Measurements from ENCODE around the gene PLEKHA8.

The PLEKHA8 gene

DNA sequence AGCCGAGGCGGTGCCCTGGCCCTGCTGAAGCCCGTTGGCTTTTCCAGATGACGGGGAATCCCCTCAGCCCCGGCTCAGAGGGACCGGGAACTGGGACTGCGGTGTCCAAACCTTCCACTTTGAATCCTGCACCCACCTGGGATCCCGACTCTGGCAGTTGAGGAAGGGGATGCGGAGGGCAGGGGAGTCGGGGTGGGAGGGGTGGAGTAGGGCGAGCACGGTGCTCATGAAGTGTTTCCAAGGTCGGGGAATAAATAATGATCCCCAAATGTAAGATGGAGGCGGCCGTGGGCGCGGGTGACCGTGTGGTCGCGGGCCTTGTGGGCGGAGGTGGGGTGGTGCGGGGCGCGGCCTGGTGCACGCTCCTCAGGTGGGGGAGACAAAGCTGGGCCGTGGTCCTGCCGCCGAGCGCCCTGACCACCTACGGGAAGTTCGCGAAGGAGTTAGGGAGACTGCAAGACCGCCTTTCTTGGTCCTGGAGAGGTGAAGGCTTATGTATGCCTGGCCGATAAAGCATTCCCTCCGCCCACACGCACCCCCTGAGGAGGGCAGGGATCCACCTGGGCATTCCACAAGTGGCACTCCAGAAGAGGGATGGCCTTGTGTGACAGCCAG is 108.0 kb downstream of the PLEKHA8 start:
- Histone ChIP-seq H3K4me2 (peak overlapping the region; percentile 90 to 100 (median 96)), H3K9ac (peak overlapping the region; percentile 70 to 87 (median 82)), H3K4me3 (peak overlapping the region; percentile 78 to 98 (median 90)), H3K36me3 (no peaks in the 10 kb centered on the region), H3K27me3 (peaks cover 13 to 36% (median 32%) of the 10 kb centered on the region in 11 experiments), H3K27ac (peak overlapping the region in 4 of 11 experiments; percentile 67 to 84 (median 79); a peak in 7 of 22 replicates), H4K20me1 (peaks cover 0 to 25% (median 0%) of the 10 kb centered on the region in 11 experiments; a peak in 6 of 22 replicates), H3K9me3 (replicated peaks in 1 of 11) (no peaks in the 10 kb centered on the region), H3K4me1 (peaks cover 5 to 16% (median 10%) of the 10 kb centered on the region in 10 experiments; a peak in 15 of 20 replicates)
- TF ChIP-seq Cebpa-rat (IDR thresholded peaks at IDR 0.05), result no peak

DNA sequence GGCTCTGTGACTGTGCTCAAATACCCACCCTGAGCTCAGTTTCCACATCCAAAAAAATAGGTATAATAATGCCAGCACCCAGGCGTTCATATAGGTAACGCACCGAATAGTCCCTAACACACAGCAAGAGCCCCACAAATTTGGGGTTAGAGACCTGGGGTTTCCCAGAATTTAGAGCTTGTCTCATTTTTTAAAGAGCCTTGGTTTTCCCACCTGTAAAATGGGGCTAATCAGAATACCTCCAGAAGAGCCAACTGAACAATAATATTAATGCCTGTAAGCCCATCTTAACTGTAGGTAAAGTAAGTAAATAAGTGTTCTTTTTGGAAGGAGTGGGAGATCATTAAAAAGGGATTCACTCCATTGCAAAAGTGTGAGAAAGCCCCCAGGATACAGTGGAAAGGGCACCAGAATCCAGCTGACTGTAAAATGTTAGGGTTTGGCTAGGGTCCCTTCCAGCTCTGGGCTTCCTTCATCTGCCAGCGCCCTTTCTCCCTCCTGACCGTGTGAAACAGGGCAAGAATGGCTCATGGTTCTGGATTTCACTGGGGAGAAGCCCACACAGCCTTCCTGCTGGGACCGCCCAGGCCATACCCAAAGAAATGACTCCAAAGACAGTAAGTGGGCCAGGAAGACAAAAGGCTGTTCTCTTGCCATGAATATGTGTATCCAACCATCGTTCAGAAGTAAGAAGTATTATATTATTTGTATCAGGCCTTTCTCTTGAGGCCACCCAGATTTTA is 108.7 kb downstream of the PLEKHA8 start:
- Histone ChIP-seq H3K36me3 (no peaks in the 10 kb centered on the region), H4K20me1 (peaks cover 0 to 25% (median 0%) of the 10 kb centered on the region in 11 experiments; a peak in 6 of 22 replicates), H3K9ac (peak overlapping the region in 1 of 11 experiments; percentile 86; a peak in 2 of 22 replicates), H3K9me3 (replicated peaks in 1 of 11) (no peaks in the 10 kb centered on the region), H3K4me1 (peaks cover 8 to 18% (median 12%) of the 10 kb centered on the region in 10 experiments; a peak in 16 of 20 replicates), H3K4me3 (peak overlapping the region in 6 of 10 experiments; percentile 78 to 98 (median 90); a peak in 8 of 20 replicates), H3K27ac (no peak overlapping the region), H3K27me3 (peaks cover 13 to 36% (median 32%) of the 10 kb centered on the region in 11 experiments), H3K4me2 (peak overlapping the region in 8 of 11 experiments; percentile 90 to 100 (median 96); a peak in 11 of 22 replicates)
- TF ChIP-seq Cebpa-rat (IDR thresholded peaks at IDR 0.05), result no peak

DNA sequence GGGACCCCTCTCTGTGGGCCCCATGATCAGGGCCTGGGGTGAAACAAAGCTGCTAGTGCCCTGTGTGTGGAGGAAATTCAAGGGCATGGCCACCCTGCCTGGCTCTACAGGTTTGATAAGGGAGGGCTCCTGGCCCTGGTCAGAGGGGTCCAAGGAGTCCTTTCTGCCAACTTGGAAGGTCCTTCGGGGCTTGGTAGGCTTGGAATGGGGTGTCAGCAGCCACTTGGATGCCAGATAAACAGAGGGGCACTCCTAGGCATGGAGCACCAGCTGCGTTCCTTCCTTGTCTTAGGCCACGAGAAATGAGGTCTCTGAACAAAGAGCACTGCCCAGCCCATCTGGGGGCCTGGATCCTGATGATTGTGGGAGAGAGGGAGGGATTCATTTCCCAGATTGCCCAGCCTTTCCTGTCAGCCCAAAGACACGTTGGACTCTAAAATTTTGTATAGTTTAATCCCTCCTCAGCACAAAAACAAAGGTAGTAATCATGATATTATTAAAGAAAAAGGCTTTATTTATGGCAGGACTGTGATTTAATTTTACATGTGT is 111.7 kb downstream of the PLEKHA8 start:
- no peaks in the 10 kb centered on the region for H3K9me3 ChIP-seq (replicated peaks in 1 of 11)
- H3K36me3 ChIP-seq, result no peaks in the 10 kb centered on the region
- no peak for TF ChIP-seq Cebpa-rat (IDR thresholded peaks at IDR 0.05)
- H3K4me2 ChIP-seq, result no peak overlapping the region
- H3K4me3 ChIP-seq, result no peak overlapping the region
- H3K4me1 ChIP-seq, result peaks cover 5 to 15% (median 11%) of the 10 kb centered on the region in 10 experiments; a peak in 13 of 20 replicates
- no peak overlapping the region for H3K27ac ChIP-seq
- H3K27me3 ChIP-seq, result peaks cover 13 to 36% (median 32%) of the 10 kb centered on the region in 11 experiments
- H4K20me1 ChIP-seq, result peaks cover 0 to 36% (median 0%) of the 10 kb centered on the region in 11 experiments; a peak in 6 of 22 replicates
- no peak overlapping the region for H3K9ac ChIP-seq

DNA sequence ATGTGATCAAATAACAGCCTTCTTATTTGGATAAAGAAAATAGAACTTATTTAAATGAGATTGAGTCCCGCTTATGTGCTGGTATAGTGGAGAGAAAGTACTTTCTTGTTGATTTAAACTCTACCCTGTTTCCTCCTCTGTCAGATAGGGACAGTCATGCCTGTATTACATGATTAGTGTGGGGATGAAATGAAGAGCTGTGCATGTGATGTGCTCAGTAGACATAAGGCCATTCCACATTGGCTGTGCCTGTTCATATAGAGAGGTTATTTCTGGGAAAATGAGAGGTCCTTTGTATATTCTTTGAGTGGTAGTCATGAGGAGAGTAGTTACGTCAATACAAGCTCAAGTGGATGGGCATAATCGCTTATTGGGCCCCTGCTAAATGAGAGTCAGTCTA is 112.2 kb downstream of the PLEKHA8 start:
- peaks cover 13 to 31% (median 27%) of the 10 kb centered on the region in 11 experiments for H3K27me3 ChIP-seq
- no peak overlapping the region for H3K27ac ChIP-seq
- H4K20me1 ChIP-seq, result peaks cover 0 to 36% (median 0%) of the 10 kb centered on the region in 11 experiments; a peak in 6 of 22 replicates
- no peak overlapping the region for H3K4me2 ChIP-seq
- no peak overlapping the region for H3K9ac ChIP-seq
- peaks cover 10 to 19% (median 14%) of the 10 kb centered on the region in 10 experiments for H3K4me1 ChIP-seq
- no peaks in the 10 kb centered on the region for H3K9me3 ChIP-seq (replicated peaks in 1 of 11)
- TF ChIP-seq Cebpa-rat (IDR thresholded peaks at IDR 0.05), result no peak
- no peak overlapping the region for H3K4me3 ChIP-seq
- H3K36me3 ChIP-seq, result no peaks in the 10 kb centered on the region

DNA sequence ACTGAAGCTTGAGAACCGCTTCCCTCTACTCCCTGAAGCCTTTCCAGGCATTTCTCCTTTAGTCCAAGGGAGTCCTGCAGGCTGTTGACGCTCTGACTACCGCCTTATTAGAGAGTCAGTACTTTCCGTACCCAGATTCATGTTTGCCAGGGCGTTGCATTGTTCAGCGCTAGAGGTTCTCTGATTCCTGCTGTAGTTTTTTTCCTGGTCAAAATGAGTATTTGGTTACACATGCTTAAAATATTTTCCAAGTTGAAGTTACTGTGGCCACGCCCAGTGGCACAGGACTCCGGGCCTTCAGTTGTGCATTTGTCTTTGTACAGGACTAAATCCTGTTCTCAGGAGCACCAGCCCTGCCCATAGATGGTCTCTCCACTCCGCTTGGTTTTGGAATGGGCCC is 114.5 kb downstream of the PLEKHA8 start:
- H3K27me3 ChIP-seq, result peaks cover 0 to 9% (median 4%) of the 10 kb centered on the region in 11 experiments; a peak in 13 of 22 replicates
- H3K4me1 ChIP-seq, result peaks cover 26 to 34% (median 29%) of the 10 kb centered on the region in 10 experiments
- no peaks in the 10 kb centered on the region for H3K36me3 ChIP-seq
- no peak overlapping the region for H3K9ac ChIP-seq
- H3K4me2 ChIP-seq, result no peak overlapping the region
- H3K4me3 ChIP-seq, result no peak overlapping the region
- no peak for TF ChIP-seq Cebpa-rat (IDR thresholded peaks at IDR 0.05)
- peaks cover 0 to 50% (median 0%) of the 10 kb centered on the region in 11 experiments; a peak in 4 of 22 replicates for H4K20me1 ChIP-seq
- no peak overlapping the region for H3K27ac ChIP-seq
- no peaks in the 10 kb centered on the region for H3K9me3 ChIP-seq (replicated peaks in 1 of 11)

DNA sequence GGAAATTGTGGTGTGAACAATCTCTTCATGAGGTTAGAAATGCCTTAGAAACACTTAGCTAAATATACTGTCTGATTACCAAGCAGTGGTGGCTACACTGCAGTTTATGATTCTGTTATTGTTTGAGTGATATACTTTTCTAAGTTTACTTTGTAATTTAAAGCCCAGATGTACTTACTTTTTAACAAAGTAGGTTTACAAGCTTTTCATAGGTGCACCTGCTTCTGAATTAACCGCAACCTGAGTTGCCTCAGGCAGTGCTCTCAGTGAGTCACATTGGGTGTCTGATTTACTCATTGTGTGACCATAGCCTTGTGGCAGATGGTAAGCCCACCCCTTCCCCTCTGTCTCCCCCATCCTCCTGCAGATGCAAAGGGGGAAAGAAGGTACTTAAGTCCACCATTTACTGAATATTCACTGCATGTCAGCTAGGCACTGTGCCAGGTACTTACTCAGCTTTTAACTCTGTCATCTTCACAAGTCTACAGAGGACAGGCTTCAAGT is 115.6 kb downstream of the PLEKHA8 start:
- no peak overlapping the region for H3K9ac ChIP-seq
- no peak for TF ChIP-seq Cebpa-rat (IDR thresholded peaks at IDR 0.05)
- H3K27ac ChIP-seq, result no peak overlapping the region
- no peaks in the 10 kb centered on the region for H3K9me3 ChIP-seq (replicated peaks in 1 of 11)
- no peak overlapping the region for H3K4me2 ChIP-seq
- peaks cover 37 to 44% (median 40%) of the 10 kb centered on the region in 10 experiments for H3K4me1 ChIP-seq
- H3K27me3 ChIP-seq, result 0 out of 22 replicates have a peak, but pooled peaks cover 0 to under 1% (median 0%) of the 10 kb centered on the region in 11 experiments
- no peak overlapping the region for H3K4me3 ChIP-seq
- H3K36me3 ChIP-seq, result no peaks in the 10 kb centered on the region
- H4K20me1 ChIP-seq, result peaks cover 0 to 50% (median 0%) of the 10 kb centered on the region in 11 experiments; a peak in 4 of 22 replicates

DNA sequence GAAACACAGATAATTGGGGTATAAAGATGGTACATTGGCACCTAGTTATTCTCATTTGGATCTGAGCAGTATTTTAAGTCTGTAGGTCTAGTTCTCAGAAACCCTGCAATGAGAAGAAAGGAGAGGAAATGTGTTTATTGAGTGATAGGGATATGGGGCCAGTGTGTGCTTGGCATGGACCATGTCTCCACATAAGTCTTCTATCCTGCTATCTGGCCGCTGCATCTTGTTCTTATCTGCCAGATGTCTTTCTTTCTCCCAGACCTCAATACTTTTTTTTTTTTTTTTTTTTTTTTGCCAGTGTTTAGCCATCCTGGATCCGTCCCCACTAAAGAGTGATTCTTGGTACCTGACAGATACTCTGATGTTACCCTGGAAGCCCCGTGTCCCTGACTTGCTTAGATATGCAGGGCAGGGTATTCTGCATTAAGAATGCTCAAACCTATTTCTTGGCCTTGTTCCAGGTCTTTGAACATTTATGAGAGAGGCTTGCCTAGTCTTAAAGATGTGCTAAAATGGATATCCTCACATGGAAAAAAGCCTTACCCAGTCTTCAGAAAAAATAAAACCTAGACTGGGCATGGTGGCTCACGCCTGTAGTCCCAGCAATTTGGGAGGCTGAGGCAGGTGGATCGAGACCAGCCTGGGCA is 116.6 kb downstream of the PLEKHA8 start:
- Histone ChIP-seq H3K9me3 (replicated peaks in 1 of 11) (no peaks in the 10 kb centered on the region), H3K4me3 (no peak overlapping the region), H3K4me2 (peak overlapping the region in 9 of 11 experiments; percentile 32 to 88 (median 73); a peak in 8 of 22 replicates), H3K4me1 (peaks cover 47 to 54% (median 50%) of the 10 kb centered on the region in 10 experiments), H3K27ac (no peak overlapping the region), H4K20me1 (peaks cover 0 to 43% (median 0%) of the 10 kb centered on the region in 11 experiments; a peak in 4 of 22 replicates), H3K27me3 (no peaks in the 10 kb centered on the region), H3K36me3 (peaks cover 0 to 3% (median 0%) of the 10 kb centered on the region in 11 experiments; a peak in 1 of 22 replicates), H3K9ac (no peak overlapping the region)
- no peak for TF ChIP-seq Cebpa-rat (IDR thresholded peaks at IDR 0.05)

DNA sequence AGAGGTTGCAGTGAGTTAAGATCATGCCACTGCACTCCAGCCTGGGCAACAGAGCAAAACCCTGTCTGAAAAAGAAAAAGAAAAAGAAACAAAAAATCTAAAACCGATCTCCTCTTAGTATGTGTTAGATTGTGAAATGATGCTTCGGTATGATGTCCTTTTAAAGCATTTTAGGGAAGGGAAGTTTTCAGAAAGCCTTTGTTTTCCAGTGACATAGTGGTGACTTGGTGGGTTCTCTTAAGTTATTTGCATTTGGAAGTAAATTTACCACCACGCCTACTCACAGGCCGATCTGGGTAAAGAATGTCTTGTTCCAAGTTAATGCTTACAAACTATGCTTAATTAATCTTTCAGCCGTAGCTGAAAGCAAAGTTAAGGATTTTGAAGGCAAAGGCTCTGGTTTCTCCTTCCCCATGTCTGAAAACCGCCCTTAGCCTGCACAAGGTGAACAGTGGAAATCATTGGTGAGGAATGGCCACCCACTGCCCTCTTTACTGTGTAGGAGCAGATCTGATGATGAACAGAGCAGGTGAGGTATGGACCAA is 117.3 kb downstream of the PLEKHA8 start:
- peaks cover 0 to 40% (median 0%) of the 10 kb centered on the region in 11 experiments; a peak in 3 of 22 replicates for H4K20me1 ChIP-seq
- H3K4me3 ChIP-seq, result no peak overlapping the region
- no peaks in the 10 kb centered on the region for H3K9me3 ChIP-seq (replicated peaks in 1 of 11)
- peaks cover 50 to 61% (median 54%) of the 10 kb centered on the region in 10 experiments for H3K4me1 ChIP-seq
- peaks cover 0 to 10% (median 0%) of the 10 kb centered on the region in 11 experiments; a peak in 3 of 22 replicates for H3K36me3 ChIP-seq
- H3K27ac ChIP-seq, result peak overlapping the region in 8 of 11 experiments; percentile 46 to 72 (median 60); a peak in 14 of 22 replicates
- no peaks in the 10 kb centered on the region for H3K27me3 ChIP-seq
- peak overlapping the region; percentile 56 to 88 (median 76); a peak in 20 of 22 replicates for H3K4me2 ChIP-seq
- no peak for TF ChIP-seq Cebpa-rat (IDR thresholded peaks at IDR 0.05)
- H3K9ac ChIP-seq, result peak overlapping the region in 4 of 11 experiments; percentile 42 to 53 (median 44); a peak in 3 of 22 replicates

All from BLaER1 treated with 17β-estradiol and CSF1 and Interleukin-3, amounts not matched to agents 10 nM and 100 nM (cell line).